ENCODE results near the gene PTH2R. TPM values are rescaled to one million over a fixed set of nuclear protein-coding genes. Genes with fewer than 3 reads are reported as not detected.

PTH2R gene
- total RNA-seq = 2.8 TPM

GRCh38 chr2:208406474-208407451 lies at the start of gene PTH2R:
Gene PTH2R (plus strand): TSS chr2:208406792. CDS start chr2:208407044, 252 bp downstream.

Other genes starting within 250 kb of the PTH2R start
- gene CRYGA, start 243.2 kb upstream of the PTH2R start, total RNA-seq = not detected
- gene C2orf80, start 216.8 kb upstream of the PTH2R start, total RNA-seq = 21.0 TPM
- gene IDH1, start 151.7 kb upstream of the PTH2R start, total RNA-seq = 169 TPM
- gene PIKFYVE, start 140.5 kb upstream of the PTH2R start, total RNA-seq = 63.9 TPM

Measured in parietal lobe (tissue), 1 donor.